Cardiac fibroblast (primary cell): ENCODE data around the gene USB1.

Experiments used
- DNase-seq, 2 donors: peaks; one replicate each; pipeline versions ENCODE4 v3.0.0 to v3.0.0-alpha.2; 2010; ENCODE audit warnings: low read depth in 2 of 2
- H3K4me3 ChIP-seq, 2 donors: replicated peaks in 1 of 2; 1 replicate in 1 of 2; 2 replicates in 1 of 2; pipeline ENCODE4 v1.5.1; 2011; ENCODE audit warnings: low read depth in 2 of 2, low read length in 2 of 2, mild to moderate bottlenecking in 2 of 2, moderate library complexity in 1 of 2
- TF ChIP-seq, protein P1 (sequence below): IDR thresholded peaks from one replicate; pipeline ENCODE4 v1.5.1; 2011; ENCODE audit warnings: low read depth, mild to moderate bottlenecking, low read length, inconsistent platforms

USB1 gene

DNA sequence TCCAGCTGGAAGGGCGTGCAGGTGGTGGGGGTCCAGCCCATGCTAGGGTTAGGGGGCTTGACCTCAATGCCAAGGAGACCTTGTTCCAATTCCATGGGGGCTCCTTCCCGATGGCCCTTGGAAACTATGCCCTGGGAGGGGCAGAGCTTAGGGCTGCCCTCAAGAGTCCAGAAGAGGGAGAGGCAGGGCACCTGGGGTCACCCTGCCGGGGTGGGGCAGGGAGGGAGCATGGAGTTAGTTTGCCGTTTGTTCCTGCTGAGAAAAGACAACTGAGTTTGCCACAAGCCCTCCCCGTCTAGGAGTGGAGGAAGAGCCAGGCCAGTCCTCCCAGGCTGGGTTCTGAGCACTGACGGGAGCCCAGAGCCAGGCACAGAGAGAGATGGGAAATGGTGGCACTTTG lies 45.7 kb downstream of the USB1 start:
- DNase-seq: no peak
- TF ChIP-seq, protein P1, sequence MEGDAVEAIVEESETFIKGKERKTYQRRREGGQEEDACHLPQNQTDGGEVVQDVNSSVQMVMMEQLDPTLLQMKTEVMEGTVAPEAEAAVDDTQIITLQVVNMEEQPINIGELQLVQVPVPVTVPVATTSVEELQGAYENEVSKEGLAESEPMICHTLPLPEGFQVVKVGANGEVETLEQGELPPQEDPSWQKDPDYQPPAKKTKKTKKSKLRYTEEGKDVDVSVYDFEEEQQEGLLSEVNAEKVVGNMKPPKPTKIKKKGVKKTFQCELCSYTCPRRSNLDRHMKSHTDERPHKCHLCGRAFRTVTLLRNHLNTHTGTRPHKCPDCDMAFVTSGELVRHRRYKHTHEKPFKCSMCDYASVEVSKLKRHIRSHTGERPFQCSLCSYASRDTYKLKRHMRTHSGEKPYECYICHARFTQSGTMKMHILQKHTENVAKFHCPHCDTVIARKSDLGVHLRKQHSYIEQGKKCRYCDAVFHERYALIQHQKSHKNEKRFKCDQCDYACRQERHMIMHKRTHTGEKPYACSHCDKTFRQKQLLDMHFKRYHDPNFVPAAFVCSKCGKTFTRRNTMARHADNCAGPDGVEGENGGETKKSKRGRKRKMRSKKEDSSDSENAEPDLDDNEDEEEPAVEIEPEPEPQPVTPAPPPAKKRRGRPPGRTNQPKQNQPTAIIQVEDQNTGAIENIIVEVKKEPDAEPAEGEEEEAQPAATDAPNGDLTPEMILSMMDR: no peak
- no peak overlapping the region for H3K4me3 ChIP-seq

- TF ChIP-seq, protein P1: no peak
- DNase-seq: no peak
- no peak overlapping the region for H3K4me3 ChIP-seq
Observed at GRCh38 chr16:58047557-58048348, 46.5 kb downstream of the USB1 start.

GRCh38 chr16:58048494-58049231 lies 47.5 kb downstream of the USB1 start:
- TF ChIP-seq, protein P1: no peak
- H3K4me3 ChIP-seq: no peak overlapping the region
- no peak for DNase-seq

DNA sequence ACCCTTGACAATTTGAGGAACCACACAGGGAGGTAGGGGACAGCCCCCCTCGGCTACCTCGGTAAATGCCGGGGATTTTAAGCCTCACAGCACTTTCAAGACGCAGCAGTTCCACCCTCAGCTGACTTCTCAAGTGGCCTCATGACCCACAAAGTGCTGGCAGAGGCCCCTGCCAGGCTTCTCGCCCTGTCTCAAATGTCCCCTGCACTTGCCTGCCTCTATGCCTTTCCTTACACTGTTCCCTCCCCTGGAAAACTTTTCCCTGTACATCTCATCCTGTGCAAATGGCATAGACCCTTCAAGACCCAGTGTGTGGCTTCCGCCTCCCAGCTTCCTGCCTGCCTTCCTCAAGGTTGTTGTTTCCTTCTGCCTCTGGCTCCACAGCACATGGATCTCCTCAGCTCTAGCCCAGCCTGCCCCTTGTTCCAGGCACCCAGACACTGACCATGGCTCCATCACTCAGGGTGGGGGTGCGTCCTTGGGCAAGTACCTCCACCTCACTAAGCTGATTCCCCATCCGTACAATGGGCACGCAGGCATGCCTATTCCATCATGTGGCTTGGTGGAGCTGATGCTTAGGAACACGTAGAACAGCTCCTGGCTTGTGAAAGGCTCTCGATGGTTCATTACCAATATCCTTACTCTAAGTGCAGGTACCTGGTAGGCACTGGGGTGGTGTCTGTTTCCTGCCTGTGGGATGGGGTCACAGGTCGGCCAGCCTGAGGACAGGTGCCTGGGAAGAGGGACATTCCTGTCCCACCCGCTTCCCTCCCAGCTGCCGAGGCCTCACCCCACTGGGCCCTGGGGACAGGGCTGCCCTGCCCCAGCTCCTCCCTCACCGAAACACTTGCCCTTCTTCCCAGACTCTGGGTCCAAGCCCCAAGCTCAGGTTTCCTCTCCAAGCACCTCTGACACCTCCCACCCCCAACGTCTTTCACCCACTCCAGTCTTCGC lies 48.3 kb downstream of the USB1 start:
- no peak for DNase-seq
- no peak overlapping the region for H3K4me3 ChIP-seq

GRCh38 chr16:58051296-58051695 lies 50.1 kb downstream of the USB1 start:
- no peak overlapping the region for H3K4me3 ChIP-seq
- TF ChIP-seq, protein P1: no peak

More for the DNA sequence above, 48.3 kb downstream of the USB1 start:
- TF ChIP-seq, protein P1: no peak

GRCh38 chr16:58051821-58052603 lies 50.8 kb downstream of the USB1 start:
- DNase-seq: no peak
- TF ChIP-seq, protein P1: no peak
- no peak overlapping the region for H3K4me3 ChIP-seq

More at GRCh38 chr16:58051296-58051695, 50.1 kb downstream of the USB1 start:
- no peak for DNase-seq
